Right lobe of liver (tissue), 4 donors: Measurements from ENCODE around the gene EWSR1.

ENCODE experiments used
- POLR2A ChIP-seq: fragments of 450-650 bp; IDR thresholded peaks from one replicate; pipeline ENCODE4 v1.6.1; 2017; ENCODE audit warnings: antibody characterized with exemption, mild to moderate bottlenecking
- TF ChIP-seq, protein P1 (sequence below), 4 donors: fragments of 200-600 bp in 3 of 4; fragments of 450-650 bp in 1 of 4; IDR thresholded peaks; one replicate each; pipeline versions ENCODE4 v1.5.1 to v1.8.0; 2016 to 2022; ENCODE audit warnings: antibody characterized with exemption in 4 of 4, mild to moderate bottlenecking in 2 of 4
- donor health status: DM: no; HTN: no; CAD: no.
- donor health status: DM: no; HTN: no; CAD: no.
- donor health status: DM: no; HTN: yes; CAD: no.

DNA sequence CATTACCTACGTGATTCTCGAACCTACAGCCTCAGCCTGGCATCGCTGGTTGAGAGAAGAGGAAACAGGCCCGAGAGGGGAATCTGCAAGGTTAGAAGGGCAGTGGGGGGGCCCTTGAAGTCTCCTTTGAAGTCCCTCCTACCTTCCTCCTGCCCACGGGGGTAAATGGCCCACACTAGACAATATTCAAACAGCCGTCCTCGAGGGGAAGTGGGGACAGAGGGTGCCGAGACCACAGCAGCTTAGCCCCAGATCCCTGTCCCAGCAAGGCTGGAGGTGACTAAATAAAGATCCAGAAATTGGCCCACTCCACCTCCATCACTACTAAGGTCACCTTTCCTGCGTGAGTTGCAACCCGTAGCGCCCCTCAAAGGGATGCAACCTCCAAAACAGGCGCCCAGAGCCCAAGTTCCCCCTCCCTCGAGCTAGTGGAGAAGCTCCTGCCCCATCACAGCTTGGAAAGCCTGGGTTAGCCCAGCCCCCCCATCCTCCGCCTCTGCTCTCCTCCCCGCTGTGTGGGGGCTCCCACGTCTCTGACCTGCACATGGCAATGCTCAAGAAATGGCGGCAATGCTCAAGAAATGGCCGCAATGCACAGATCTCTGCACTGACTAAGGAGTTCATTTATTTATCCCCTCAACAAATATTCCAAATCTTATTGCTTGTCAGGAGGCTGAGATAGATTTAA lies 48.2 kb downstream of the EWSR1 start:
- TF ChIP-seq, protein P1, sequence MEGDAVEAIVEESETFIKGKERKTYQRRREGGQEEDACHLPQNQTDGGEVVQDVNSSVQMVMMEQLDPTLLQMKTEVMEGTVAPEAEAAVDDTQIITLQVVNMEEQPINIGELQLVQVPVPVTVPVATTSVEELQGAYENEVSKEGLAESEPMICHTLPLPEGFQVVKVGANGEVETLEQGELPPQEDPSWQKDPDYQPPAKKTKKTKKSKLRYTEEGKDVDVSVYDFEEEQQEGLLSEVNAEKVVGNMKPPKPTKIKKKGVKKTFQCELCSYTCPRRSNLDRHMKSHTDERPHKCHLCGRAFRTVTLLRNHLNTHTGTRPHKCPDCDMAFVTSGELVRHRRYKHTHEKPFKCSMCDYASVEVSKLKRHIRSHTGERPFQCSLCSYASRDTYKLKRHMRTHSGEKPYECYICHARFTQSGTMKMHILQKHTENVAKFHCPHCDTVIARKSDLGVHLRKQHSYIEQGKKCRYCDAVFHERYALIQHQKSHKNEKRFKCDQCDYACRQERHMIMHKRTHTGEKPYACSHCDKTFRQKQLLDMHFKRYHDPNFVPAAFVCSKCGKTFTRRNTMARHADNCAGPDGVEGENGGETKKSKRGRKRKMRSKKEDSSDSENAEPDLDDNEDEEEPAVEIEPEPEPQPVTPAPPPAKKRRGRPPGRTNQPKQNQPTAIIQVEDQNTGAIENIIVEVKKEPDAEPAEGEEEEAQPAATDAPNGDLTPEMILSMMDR (IDR thresholded peaks at IDR 0.05), result no peak
- TF ChIP-seq POLR2A, result no peak
